ENCODE measurements around the gene PLCD3.

DNA sequence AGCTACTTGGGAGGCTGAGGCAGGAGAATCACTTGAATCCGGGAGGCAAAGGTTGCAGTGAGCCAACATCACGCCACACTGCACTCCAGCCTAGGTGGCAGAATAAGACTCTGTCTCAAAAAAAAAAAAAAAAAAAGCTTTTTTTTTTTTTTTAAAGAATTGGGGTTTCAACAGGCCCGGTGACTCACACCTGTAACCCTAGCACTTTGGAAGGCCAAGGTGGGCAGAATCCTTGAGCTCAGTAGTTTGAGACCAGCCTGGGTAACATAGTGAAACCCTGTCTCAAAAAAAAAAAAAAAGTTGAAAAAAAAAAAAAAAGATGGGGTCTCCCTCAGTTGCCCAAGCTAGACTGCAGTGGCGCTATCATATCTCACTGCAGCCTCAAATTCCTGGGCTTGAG, 22.7 kb upstream of the PLCD3 start:
- TF ChIP-seq JUND (IDR thresholded peaks at IDR 0.05) = no peak
- TF ChIP-seq TEAD4 (IDR thresholded peaks at IDR 0.05; ENCODE audit: borderline replicate concordance, insufficient read depth) = no peak
- TF ChIP-seq POLR2AphosphoS5 (IDR thresholded peaks at IDR 0.05; ENCODE audit: low read depth, low read length) = no peak
